HepG2 (cell line): ENCODE measurements around the gene NWD2.

Experiments
- AFF4 ChIP-seq: sonication (generic); formaldehyde crosslinking; IDR thresholded peaks from 2 replicates; pipeline ENCODE4 v1.4.0; 2020; ENCODE audit warnings: missing genetic modification reagents
- ARID2 ChIP-seq: sonication (generic); formaldehyde crosslinking; IDR thresholded peaks from 2 replicates; pipeline ENCODE4 v1.8.1; 2022; ENCODE audit warnings: mild to moderate bottlenecking, missing genetic modification reagents, borderline replicate concordance
- ATM ChIP-seq: fragments of 450-650 bp; IDR thresholded peaks from 2 replicates; pipeline ENCODE4 v1.7.1; 2017; ENCODE audit warnings: mild to moderate bottlenecking, borderline replicate concordance
- BRCA1 ChIP-seq: sonication (generic); formaldehyde crosslinking; IDR thresholded peaks from 2 replicates; pipeline ENCODE4 v1.4.0; 2020; ENCODE audit warnings: missing genetic modification reagents
- CEBPZ ChIP-seq: IDR thresholded peaks from 2 replicates; pipeline ENCODE4 v1.6.1; 2012; ENCODE audit warnings: low read length, improper control_type of control experiment
- CTCF ChIP-seq: sonication (generic); formaldehyde crosslinking; IDR thresholded peaks from 2 replicates; pipeline ENCODE4 v1.5.0; 2020; ENCODE audit warnings: mild to moderate bottlenecking, missing genetic modification reagents, moderate library complexity
- GABPA ChIP-seq, 2 experiments: IDR thresholded peaks; 2 replicates each; pipeline ENCODE4 v1.6.1; 2011 to 2016; ENCODE audit warnings: low read depth in 2 of 2, low read length in 1 of 2, missing biosample characterization in 1 of 2, missing genetic modification characterization in 1 of 2
- RORA ChIP-seq: sonication (generic); formaldehyde crosslinking; IDR thresholded peaks from 2 replicates; pipeline ENCODE4 v1.5.0; 2020; ENCODE audit warnings: mild to moderate bottlenecking, missing genetic modification reagents, moderate library complexity
- RXRA ChIP-seq: sonication (generic); formaldehyde crosslinking; IDR thresholded peaks from 2 replicates; pipeline ENCODE4 v1.5.1; 2020; ENCODE audit warnings: missing genetic modification reagents
- ZBTB33 ChIP-seq: sonication (generic); formaldehyde crosslinking; IDR thresholded peaks from 2 replicates; pipeline ENCODE4 v1.4.0; 2020; ENCODE audit warnings: missing genetic modification reagents
- ZNF737 ChIP-seq: sonication (generic); formaldehyde crosslinking; IDR thresholded peaks from 2 replicates; pipeline ENCODE4 v1.5.0; 2020; ENCODE audit warnings: missing genetic modification reagents, mild to moderate bottlenecking, borderline replicate concordance
- ZNF781 ChIP-seq: sonication (generic); formaldehyde crosslinking; IDR thresholded peaks from 2 replicates; pipeline ENCODE4 v1.5.1; 2020; ENCODE audit warnings: borderline replicate concordance, mild to moderate bottlenecking, missing genetic modification reagents; ENCODE audit errors: not compliant biosample characterization

GRCh38 chr4:37469286-37469685 is 224.7 kb downstream of the NWD2 start:
- TF ChIP-seq ARID2 (CRISPR knock-in tag) (no peak), RXRA (CRISPR knock-in tag) (no peak), AFF4 (CRISPR knock-in tag) (no peak), CEBPZ (no peak), ZNF737 (no peak), RORA (no peak), ZNF781 (CRISPR knock-in tag) (no peak), ZBTB33 (CRISPR knock-in tag) (no peak), BRCA1 (no peak), CTCF (CRISPR knock-in tag) (no peak), GABPA (IDR thresholded peaks at IDR 0.05; ENCODE audit: low read depth, low read length) (no peak), GABPA (CRISPR knock-in tag; IDR thresholded peaks at IDR 0.05; ENCODE audit: low read depth) (no peak), ATM (no peak)
